Measurements from ENCODE around the gene FBL.

DNA sequence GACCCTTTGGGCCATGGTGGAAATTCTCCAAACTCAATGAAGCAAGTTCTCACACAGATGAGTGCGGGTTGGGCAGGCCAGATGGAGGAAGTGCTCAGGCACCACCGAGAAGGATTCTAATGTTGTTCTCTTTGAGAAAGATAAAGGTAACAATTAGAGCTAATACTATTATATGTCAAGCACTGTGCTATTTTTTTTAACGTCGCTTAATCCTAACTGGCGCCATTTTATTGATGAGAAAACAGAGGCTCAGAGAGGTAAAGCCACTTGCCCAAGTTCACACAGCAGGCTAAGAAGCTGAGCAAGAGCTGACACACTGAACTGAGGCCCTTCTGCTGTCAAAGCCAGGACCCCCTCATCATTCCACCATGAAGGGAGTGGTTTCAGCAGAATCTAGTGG, 1.0 kb downstream of the FBL start:
- TF ChIP-seq, protein P1, sequence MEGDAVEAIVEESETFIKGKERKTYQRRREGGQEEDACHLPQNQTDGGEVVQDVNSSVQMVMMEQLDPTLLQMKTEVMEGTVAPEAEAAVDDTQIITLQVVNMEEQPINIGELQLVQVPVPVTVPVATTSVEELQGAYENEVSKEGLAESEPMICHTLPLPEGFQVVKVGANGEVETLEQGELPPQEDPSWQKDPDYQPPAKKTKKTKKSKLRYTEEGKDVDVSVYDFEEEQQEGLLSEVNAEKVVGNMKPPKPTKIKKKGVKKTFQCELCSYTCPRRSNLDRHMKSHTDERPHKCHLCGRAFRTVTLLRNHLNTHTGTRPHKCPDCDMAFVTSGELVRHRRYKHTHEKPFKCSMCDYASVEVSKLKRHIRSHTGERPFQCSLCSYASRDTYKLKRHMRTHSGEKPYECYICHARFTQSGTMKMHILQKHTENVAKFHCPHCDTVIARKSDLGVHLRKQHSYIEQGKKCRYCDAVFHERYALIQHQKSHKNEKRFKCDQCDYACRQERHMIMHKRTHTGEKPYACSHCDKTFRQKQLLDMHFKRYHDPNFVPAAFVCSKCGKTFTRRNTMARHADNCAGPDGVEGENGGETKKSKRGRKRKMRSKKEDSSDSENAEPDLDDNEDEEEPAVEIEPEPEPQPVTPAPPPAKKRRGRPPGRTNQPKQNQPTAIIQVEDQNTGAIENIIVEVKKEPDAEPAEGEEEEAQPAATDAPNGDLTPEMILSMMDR (IDR thresholded peaks at IDR 0.05 in 4 of 5, conservative IDR thresholded peaks at IDR 0.05 in 1 of 5) = no peak
- no peak for TF ChIP-seq POLR2A (IDR thresholded peaks at IDR 0.05)
